Activated B cell treated with CpG ODN at 0.5 μM for 24 hours (primary cell): ENCODE results near the gene NCBP2L. TPM values are rescaled to one million over a fixed set of nuclear protein-coding genes. Genes with fewer than 3 reads are reported as not detected.

ENCODE experiments used
- ATAC-seq: fragments of 200-7000 bp; cut with Tn5 transposase; one replicate; pipeline ENCODE4 v1.10.0; 2021; ENCODE audit warnings: low read depth, mild to moderate bottlenecking, moderate library complexity
- CTCF ChIA-PET: fragments of 350-600 bp; sonication (Branson Sonifier 250); formaldehyde crosslinking; loops from one replicate; lab custom pipeline; 2021; ENCODE audit warnings: antibody characterized with exemption; lab: Charles Lee
- POLR2A ChIA-PET: fragments of 350-600 bp; sonication (Branson Sonifier 250); formaldehyde crosslinking; loops from one replicate; lab custom pipeline; 2021; ENCODE audit warnings: antibody characterized with exemption; lab: Charles Lee
- DNase-seq: peaks from one replicate; pipeline ENCODE4 v3.0.0; 2022
- H3K27ac Mint-ChIP-seq: one replicate; pipeline ENCODE4 v1.8.0; 2020; ENCODE audit warnings: mixed read lengths
- H3K27me3 Mint-ChIP-seq: one replicate; pipeline ENCODE4 v1.8.0; 2021; ENCODE audit warnings: mixed read lengths
- H3K36me3 Mint-ChIP-seq: one replicate; pipeline ENCODE4 v1.8.0; 2021; ENCODE audit warnings: low read depth, mixed read lengths
- H3K4me1 Mint-ChIP-seq: one replicate; pipeline ENCODE4 v1.8.0; 2021; ENCODE audit warnings: mixed read lengths
- H3K4me3 Mint-ChIP-seq: one replicate; pipeline ENCODE4 v1.8.0; 2020; ENCODE audit warnings: mild to moderate bottlenecking, mixed read lengths
- H3K9me3 Mint-ChIP-seq: one replicate; pipeline ENCODE4 v1.8.0; 2020; ENCODE audit warnings: mixed read lengths
- intact Hi-C: fragments of 100-400 bp; cut with micrococcal nuclease; formaldehyde crosslinking; loops from one replicate; pipeline ENCODE4 v1.15.1; 2024
- total RNA-seq: library from RNA; stranded (reverse); gene quantifications from 2 replicates; pipeline ENCODE4 v1.2.3, GENCODE V29; 2022
- TF ChIP-seq, protein P1 (sequence below): fragments of 200-600 bp; IDR thresholded peaks from one replicate; pipeline ENCODE4 v1.8.0; 2022; ENCODE audit warnings: antibody characterized with exemption, mild to moderate bottlenecking

Gene NCBP2L
- total RNA-seq, 1 donor from 2014 or later: not detected

DNA sequence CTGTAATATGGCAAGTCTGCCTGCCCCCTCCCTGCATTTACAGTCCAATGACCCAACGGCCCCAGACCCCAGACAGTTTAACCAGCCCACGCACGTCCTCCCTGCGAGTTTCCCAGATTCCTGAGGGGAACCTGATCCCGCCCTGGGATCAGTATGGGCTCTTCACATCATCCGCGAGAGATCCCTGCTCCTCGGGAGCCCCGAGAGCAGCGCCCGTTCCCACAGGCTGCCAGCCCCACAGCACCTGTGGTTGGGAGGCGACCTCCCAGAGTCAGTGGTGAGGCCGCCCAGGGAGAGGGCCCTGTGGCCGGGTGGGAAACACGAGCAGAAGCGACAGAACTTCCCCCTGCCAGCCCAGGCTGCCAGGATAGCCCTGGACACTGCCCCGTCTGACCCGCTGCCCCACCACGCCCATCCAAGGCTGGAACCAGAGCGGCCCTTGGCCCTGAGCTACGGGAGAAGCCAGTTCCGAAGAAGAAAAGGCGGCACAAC, 34.8 kb upstream of the NCBP2L start:
- POLR2A ChIA-PET: interaction anchor here (1.7 kb wide), 1 partner anchor 13 kb away, joined by 5 read pairs; no protein-coding TSS in a partner anchor
- H3K27ac Mint-ChIP-seq: peak overlapping the region; percentile 98
- intact Hi-C loops: loop anchor here (1.0 to 5.0 kb wide), 2 partner anchors 21 to 35 kb away; partner anchors contain the start of genes NCBP2L and TSC22D3
- peaks cover 20% of the 10 kb centered on the region for H3K4me1 Mint-ChIP-seq
- H3K4me3 Mint-ChIP-seq: peak overlapping the region; percentile 89
- no peaks in the 10 kb centered on the region for H3K27me3 Mint-ChIP-seq
- H3K9me3 Mint-ChIP-seq: no peaks in the 10 kb centered on the region
- CTCF ChIA-PET: interaction anchor here (1.0 kb wide), 1 partner anchor 83 kb away, joined by 3 read pairs; no protein-coding TSS in a partner anchor
- TF ChIP-seq, protein P1, sequence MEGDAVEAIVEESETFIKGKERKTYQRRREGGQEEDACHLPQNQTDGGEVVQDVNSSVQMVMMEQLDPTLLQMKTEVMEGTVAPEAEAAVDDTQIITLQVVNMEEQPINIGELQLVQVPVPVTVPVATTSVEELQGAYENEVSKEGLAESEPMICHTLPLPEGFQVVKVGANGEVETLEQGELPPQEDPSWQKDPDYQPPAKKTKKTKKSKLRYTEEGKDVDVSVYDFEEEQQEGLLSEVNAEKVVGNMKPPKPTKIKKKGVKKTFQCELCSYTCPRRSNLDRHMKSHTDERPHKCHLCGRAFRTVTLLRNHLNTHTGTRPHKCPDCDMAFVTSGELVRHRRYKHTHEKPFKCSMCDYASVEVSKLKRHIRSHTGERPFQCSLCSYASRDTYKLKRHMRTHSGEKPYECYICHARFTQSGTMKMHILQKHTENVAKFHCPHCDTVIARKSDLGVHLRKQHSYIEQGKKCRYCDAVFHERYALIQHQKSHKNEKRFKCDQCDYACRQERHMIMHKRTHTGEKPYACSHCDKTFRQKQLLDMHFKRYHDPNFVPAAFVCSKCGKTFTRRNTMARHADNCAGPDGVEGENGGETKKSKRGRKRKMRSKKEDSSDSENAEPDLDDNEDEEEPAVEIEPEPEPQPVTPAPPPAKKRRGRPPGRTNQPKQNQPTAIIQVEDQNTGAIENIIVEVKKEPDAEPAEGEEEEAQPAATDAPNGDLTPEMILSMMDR: no peak
- no peak for ATAC-seq
- H3K36me3 Mint-ChIP-seq: no peaks in the 10 kb centered on the region
- DNase-seq: no peak

DNA sequence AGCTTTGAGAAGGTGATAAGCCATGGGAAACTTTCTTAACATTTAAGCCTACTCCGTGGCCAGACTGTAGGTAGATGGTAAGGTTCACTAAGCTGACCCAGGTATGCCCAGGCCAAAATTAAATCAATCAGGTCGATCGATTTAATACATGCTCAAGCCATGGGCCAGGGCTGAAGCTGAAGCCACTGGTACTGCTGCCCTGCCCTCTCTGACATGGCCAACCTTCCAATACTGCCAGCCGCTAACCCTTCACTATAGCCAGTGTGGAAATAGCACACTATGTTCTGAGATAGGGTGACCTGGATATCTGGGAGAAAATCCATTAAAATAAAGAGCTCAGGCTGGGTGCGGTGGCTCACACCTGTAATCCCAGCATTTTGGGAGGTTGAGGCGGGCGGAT, 33.5 kb upstream of the NCBP2L start:
- no peaks in the 10 kb centered on the region for H3K36me3 Mint-ChIP-seq
- no peak overlapping the region for H3K27ac Mint-ChIP-seq
- no peaks in the 10 kb centered on the region for H3K27me3 Mint-ChIP-seq
- intact Hi-C loops: loop anchor here (5.0 kb wide), 1 partner anchor 33 kb away; the partner anchor contains the start of genes NCBP2L and TSC22D3
- H3K4me3 Mint-ChIP-seq: no peak overlapping the region
- CTCF ChIA-PET: no interaction called here
- H3K4me1 Mint-ChIP-seq: peaks cover 20% of the 10 kb centered on the region
- DNase-seq (no peak), ATAC-seq (no peak)
- TF ChIP-seq, protein P1: no peak
- POLR2A ChIA-PET: interaction anchor here (0.7 kb wide), 1 partner anchor 22 kb away, joined by 7 read pairs; no protein-coding TSS in a partner anchor
- no peaks in the 10 kb centered on the region for H3K9me3 Mint-ChIP-seq

DNA sequence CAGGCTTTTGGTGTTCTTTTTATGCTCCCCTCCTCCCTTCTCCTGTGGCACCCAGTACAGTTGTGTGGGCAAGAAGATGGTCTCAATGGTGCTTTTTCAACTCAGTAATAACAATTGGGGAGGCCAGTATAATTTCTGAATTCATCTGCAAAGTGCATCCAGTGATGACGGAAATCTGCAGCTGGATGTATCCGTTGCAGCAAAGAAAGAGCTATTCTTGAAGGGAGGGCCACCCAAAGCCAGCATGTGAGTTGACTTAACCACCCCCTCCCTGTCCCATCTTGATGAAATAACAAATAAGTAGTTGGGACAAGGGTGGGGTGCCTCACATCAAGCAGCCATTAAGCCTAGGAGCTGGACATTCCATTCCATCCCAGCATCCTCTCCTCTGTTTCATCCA, 32.7 kb upstream of the NCBP2L start:
- TF ChIP-seq, protein P1: no peak
- Mint-ChIP-seq H3K9me3 (no peaks in the 10 kb centered on the region), H3K4me3 (no peak overlapping the region), H3K4me1 (peaks cover 20% of the 10 kb centered on the region), H3K36me3 (no peaks in the 10 kb centered on the region), H3K27me3 (no peaks in the 10 kb centered on the region), H3K27ac (no peak overlapping the region)
- POLR2A ChIA-PET: no interaction called here
- no peak for ATAC-seq
- no peak for DNase-seq
- CTCF ChIA-PET: no interaction called here
- intact Hi-C loops: loop anchor here (5.0 kb wide), 1 partner anchor 32 kb away; the partner anchor contains the start of genes NCBP2L and TSC22D3

DNA sequence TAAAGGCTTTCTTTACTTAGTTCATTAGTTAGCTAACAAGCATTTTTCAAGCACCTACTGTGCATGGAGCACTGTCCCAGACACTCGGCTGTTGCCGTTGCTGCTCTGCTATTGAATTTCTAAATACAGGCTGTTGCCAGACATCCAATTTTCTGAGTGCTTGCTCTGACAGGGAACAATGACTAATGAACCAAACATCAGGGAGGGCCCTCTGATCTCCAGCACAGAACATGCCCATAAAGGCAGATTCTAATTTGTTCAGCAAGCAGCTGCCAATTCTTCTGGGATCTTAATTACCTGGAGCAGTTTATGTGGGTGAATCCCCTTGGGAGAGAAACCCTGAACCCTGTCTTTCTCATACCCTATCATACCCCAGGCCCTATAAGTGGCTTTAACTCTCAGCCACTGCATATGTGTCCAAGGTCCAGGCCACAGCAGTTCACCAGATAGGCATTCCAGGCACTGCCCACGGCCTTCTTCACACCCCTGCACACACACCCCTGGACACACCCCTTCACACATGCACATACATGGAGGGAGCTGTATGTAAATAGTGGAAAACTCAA, 29.9 kb upstream of the NCBP2L start:
- DNase-seq (no peak), ATAC-seq (no peak)
- Mint-ChIP-seq H3K4me3 (no peak overlapping the region), H3K36me3 (no peaks in the 10 kb centered on the region), H3K27me3 (no peaks in the 10 kb centered on the region), H3K4me1 (peaks cover under 1% of the 10 kb centered on the region), H3K9me3 (no peaks in the 10 kb centered on the region), H3K27ac (no peak overlapping the region)
- POLR2A ChIA-PET: no interaction called here
- CTCF ChIA-PET: no interaction called here
- TF ChIP-seq, protein P1: no peak
- intact Hi-C loops: no loop called here

DNA sequence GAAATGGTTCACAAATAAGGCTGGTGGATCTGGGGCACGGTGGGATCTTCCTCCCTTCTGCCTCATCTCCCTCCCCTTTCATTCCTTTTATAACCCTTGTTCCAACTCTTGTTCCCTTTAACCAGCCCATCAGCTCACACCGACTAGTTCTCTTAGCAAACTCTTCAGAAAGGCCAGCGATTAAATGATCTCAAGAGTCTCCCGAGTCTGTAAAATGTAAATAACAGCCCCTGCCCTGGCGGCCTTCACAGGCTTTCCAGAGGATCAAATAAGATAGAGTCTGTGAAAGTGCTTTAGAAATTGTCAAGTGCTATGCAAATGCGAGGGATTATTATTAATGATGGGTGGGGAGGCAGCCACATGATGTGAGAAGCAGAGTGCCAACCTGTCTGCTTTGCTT, 29.0 kb upstream of the NCBP2L start:
- no peak overlapping the region for H3K4me3 Mint-ChIP-seq
- H3K9me3 Mint-ChIP-seq: no peaks in the 10 kb centered on the region
- intact Hi-C loops: no loop called here
- TF ChIP-seq, protein P1: no peak
- ChIA-PET CTCF (no interaction called here), POLR2A (no interaction called here)
- no peak for DNase-seq
- no peak for ATAC-seq
- no peaks in the 10 kb centered on the region for H3K4me1 Mint-ChIP-seq
- no peaks in the 10 kb centered on the region for H3K36me3 Mint-ChIP-seq
- H3K27me3 Mint-ChIP-seq: no peaks in the 10 kb centered on the region
- H3K27ac Mint-ChIP-seq: no peak overlapping the region
